ENCODE measurements around the gene PSMG2.
A peak's percentile ranks its signal among the peaks of the same experiment; 100 is the strongest.

The PSMG2 gene

GRCh38 chr18:12742453-12742852, 39.6 kb downstream of the PSMG2 start:
- no peaks in the 10 kb centered on the region for H3K79me2 ChIP-seq (ENCODE audit: insufficient read depth, low read length)
- H3K4me2 ChIP-seq (ENCODE audit: low read depth, low read length, poor library complexity, severe bottlenecking): no peak overlapping the region
- H3K27me3 ChIP-seq (ENCODE audit: insufficient read depth, low read length, poor library complexity, severe bottlenecking): no peaks in the 10 kb centered on the region
- no peaks in the 10 kb centered on the region for H3K4me1 ChIP-seq (ENCODE audit: insufficient read depth, low read length, poor library complexity, severe bottlenecking)
- no peaks in the 10 kb centered on the region for H3F3A ChIP-seq (ENCODE audit: low read depth)
- no peaks in the 10 kb centered on the region for H3K9me3 ChIP-seq (ENCODE audit: insufficient read depth, low read depth, low read length)
- no peak overlapping the region for H3K4me3 ChIP-seq (ENCODE audit: low read length, poor library complexity, severe bottlenecking)
- H4K20me1 ChIP-seq (ENCODE audit: insufficient read depth, low read length, poor library complexity, severe bottlenecking): no peaks in the 10 kb centered on the region
- no peak overlapping the region for H2AFZ ChIP-seq (ENCODE audit: low read length)
- no peak overlapping the region for H3K9ac ChIP-seq (ENCODE audit: low read depth, low read length, poor library complexity, severe bottlenecking)
- no peaks in the 10 kb centered on the region for H3K36me3 ChIP-seq (ENCODE audit: insufficient read depth, low read length)
- no peaks in the 10 kb centered on the region for H3K9me2 ChIP-seq (replicated peaks; ENCODE audit: low read depth, low read length)
- no peak for TF ChIP-seq CTCF (conservative IDR thresholded peaks at IDR 0.05; ENCODE audit: low read length)
- TF ChIP-seq EZH2phosphoT487 (IDR thresholded peaks at IDR 0.05; ENCODE audit: borderline replicate concordance): no peak

- Histone ChIP-seq H3K4me1 (ENCODE audit: insufficient read depth, low read length, poor library complexity, severe bottlenecking) (no peaks in the 10 kb centered on the region), H3K36me3 (ENCODE audit: insufficient read depth, low read length) (no peaks in the 10 kb centered on the region), H2AFZ (ENCODE audit: low read length) (no peak overlapping the region), H3K4me2 (ENCODE audit: low read depth, low read length, poor library complexity, severe bottlenecking) (no peak overlapping the region), H3K9me3 (ENCODE audit: insufficient read depth, low read depth, low read length) (no peaks in the 10 kb centered on the region), H3F3A (ENCODE audit: low read depth) (no peaks in the 10 kb centered on the region), H3K9ac (ENCODE audit: low read depth, low read length, poor library complexity, severe bottlenecking) (no peak overlapping the region), H4K20me1 (ENCODE audit: insufficient read depth, low read length, poor library complexity, severe bottlenecking) (no peaks in the 10 kb centered on the region), H3K9me2 (replicated peaks; ENCODE audit: low read depth, low read length) (no peaks in the 10 kb centered on the region), H3K27me3 (ENCODE audit: insufficient read depth, low read length, poor library complexity, severe bottlenecking) (no peaks in the 10 kb centered on the region), H3K79me2 (ENCODE audit: insufficient read depth, low read length) (no peaks in the 10 kb centered on the region), H3K4me3 (ENCODE audit: low read length, poor library complexity, severe bottlenecking) (no peak overlapping the region)
- no peak for TF ChIP-seq EZH2phosphoT487 (IDR thresholded peaks at IDR 0.05; ENCODE audit: borderline replicate concordance)
- peak; percentile 71 for TF ChIP-seq CTCF (conservative IDR thresholded peaks at IDR 0.05; ENCODE audit: low read length)
These were observed 41.3 kb downstream of the PSMG2 start for GRCh38 chr18:12744103-12744502.

GRCh38 chr18:12745095-12745795, 42.4 kb downstream of the PSMG2 start:
- H3K4me1 ChIP-seq (ENCODE audit: insufficient read depth, low read length, poor library complexity, severe bottlenecking): peaks cover 11% of the 10 kb centered on the region
- no peaks in the 10 kb centered on the region for H3K9me2 ChIP-seq (replicated peaks; ENCODE audit: low read depth, low read length)
- H3F3A ChIP-seq (ENCODE audit: low read depth): no peaks in the 10 kb centered on the region
- H3K4me2 ChIP-seq (ENCODE audit: low read depth, low read length, poor library complexity, severe bottlenecking): no peak overlapping the region
- TF ChIP-seq EZH2phosphoT487 (IDR thresholded peaks at IDR 0.05; ENCODE audit: borderline replicate concordance) (no peak), CTCF (conservative IDR thresholded peaks at IDR 0.05; ENCODE audit: low read length) (no peak)
- H3K9me3 ChIP-seq (ENCODE audit: insufficient read depth, low read depth, low read length): no peaks in the 10 kb centered on the region
- no peak overlapping the region for H3K9ac ChIP-seq (ENCODE audit: low read depth, low read length, poor library complexity, severe bottlenecking)
- H3K4me3 ChIP-seq (ENCODE audit: low read length, poor library complexity, severe bottlenecking): no peak overlapping the region
- no peaks in the 10 kb centered on the region for H3K27me3 ChIP-seq (ENCODE audit: insufficient read depth, low read length, poor library complexity, severe bottlenecking)
- H3K79me2 ChIP-seq (ENCODE audit: insufficient read depth, low read length): no peaks in the 10 kb centered on the region
- no peaks in the 10 kb centered on the region for H4K20me1 ChIP-seq (ENCODE audit: insufficient read depth, low read length, poor library complexity, severe bottlenecking)
- no peak overlapping the region for H2AFZ ChIP-seq (ENCODE audit: low read length)
- H3K36me3 ChIP-seq (ENCODE audit: insufficient read depth, low read length): no peaks in the 10 kb centered on the region

Measured in Loucy (cell line).